Suppressor macrophage (primary cell): ENCODE data around the gene ZNF24.
A peak's percentile ranks its signal among the peaks of the same experiment; 100 is the strongest.

Experiments
- DNase-seq, 4 experiments: peaks; one replicate each; pipeline ENCODE4 v3.0.0-alpha.2; 2020 to 2022
- total RNA-seq, 17 experiments: gene quantifications; one replicate each; lab custom pipeline; 2026; ENCODE audit warnings: mixed read lengths in 6 of 17, inconsistent platforms in 3 of 17; lab: John Stamatoyannopoulos, UW

ZNF24 gene
- total RNA-seq: 53.7 to 131 (median 76.8) reads per million in 17 experiments

DNA sequence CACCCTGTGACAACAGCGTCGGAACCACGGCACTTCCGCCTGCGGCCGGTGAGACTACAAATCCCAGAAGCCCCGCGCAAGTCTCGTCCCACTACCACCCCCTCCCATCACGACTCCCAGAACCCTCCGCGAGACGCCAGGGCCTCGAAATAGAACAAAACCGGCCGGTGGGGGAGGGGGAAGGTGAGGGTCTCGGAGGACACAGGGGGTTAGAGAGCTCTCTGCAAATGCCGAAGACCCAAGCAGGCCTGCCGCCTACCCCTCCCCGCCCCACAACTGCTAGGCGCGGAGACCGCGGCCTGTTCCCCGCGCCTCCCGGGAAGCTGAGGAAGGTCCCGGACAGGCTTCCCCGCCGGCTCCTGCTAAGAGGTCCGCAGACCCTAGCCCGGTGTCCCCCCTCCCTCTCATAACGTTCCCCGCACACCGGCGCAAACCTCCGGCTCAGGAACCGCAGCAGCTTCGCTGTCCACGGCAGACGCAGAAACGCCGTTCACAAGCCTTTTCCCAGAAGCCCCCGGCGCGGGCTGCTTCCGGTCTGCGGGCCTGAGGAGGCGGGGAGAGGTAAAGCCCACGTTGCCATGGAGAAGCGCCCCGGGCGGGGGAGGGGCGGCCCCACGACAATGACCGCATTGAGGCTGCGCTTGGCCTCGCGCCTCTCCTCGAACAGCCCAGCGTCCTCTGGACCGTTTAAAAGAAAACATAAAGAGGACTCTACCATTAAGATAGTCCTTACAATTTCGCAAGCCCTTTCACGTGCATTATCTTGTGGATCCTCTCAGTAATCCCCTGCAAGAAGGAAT is at the start of gene ZNF24:
TSS of gene ZNF24 (minus strand) at position 485 of the 800 bp plus-strand sequence. CDS start 3,770 bp downstream, outside the sequence.
- DNase-seq: peak; percentile 97 to 99 (median 98)

- DNase-seq: no peak
Measured at GRCh38 chr18:35393716-35394115, 49.5 kb upstream of the ZNF24 start.

DNA sequence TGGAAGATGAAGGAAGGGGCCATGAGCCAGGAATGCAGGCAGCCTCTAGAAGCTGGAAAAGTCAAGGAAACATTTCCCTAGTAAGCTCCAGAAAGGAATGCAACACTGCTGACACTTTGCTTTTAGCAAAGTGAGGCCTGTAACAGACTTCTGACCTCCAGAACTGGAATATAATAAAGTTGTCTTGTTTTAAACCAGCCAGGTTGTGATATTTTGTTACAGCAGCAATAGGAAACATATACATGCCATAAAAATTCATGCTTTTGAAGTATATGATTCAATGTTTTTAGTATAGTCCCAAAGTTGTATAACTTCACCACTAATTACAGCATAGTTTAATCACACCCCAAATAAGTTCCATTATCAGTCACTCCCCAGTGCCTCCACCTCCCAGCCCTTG is 48.2 kb upstream of the ZNF24 start:
- no peak for DNase-seq

DNA sequence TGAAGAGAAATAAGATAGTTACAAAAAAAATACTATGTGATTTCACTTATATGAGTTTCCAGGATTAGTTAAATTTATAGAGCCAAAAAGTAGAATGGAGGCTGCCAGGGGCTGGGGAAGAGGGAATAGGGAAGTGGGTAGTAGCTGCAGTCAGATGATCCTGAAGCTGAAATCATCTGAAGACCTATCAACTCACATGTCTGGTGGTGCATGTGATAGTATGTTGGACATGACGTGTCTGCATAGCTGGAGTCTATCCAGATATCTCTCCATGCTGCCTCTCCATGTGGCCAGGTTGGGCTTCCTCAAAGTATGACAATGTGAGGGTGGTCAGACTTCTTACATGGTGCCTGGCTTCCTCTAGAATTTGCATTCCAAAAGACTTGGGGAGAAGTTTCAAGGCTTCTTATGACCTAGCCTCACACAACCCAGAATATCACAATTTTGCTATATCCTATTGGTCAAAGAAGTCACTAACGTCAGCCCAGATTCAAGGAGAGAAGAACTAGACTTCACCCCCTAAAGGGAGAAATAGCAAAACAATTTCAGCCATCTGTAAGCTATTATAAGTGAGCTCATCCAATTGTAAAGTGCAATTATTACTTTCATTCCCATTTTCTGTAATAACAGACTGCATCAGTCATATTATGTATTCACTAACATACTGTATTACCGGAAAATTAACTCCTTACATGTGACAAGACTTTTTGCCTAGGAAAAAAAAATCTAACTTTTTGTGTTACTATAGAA is 46.9 kb upstream of the ZNF24 start:
- peak; percentile 61 to 88 (median 78) for DNase-seq

DNA sequence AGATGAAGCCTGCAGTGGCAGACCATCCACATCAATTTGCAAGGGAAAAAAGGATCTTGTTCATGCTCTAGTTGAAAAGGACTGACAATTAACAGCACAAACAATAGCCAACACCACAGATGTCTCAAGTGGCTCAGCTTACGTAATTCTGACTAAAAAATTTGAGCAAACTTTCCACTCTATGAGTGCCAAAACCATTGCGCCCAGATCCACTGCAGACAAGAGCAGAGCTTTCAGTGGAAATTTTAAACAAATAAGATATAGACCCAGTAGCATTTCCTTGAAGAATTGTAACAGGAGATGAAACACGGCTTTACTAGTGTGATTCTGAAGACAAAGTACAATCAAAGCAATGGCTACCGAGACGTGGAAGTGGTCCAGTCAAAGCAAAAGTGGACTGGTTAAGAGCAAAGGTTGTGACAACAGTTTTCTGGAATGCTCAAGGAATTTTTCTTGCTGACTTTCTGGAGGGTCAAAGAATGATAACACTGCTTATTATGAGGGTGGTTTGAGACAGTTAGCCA is 44.9 kb upstream of the ZNF24 start:
- no peak for DNase-seq

GRCh38 chr18:35387152-35387571 is 42.9 kb upstream of the ZNF24 start:
- DNase-seq: peak in 1 of 4 experiments; percentile 14

- peak; percentile 86 to 93 (median 88) for DNase-seq
Measured at GRCh38 chr18:35386600-35387100, 42.4 kb upstream of the ZNF24 start.

GRCh38 chr18:35383136-35383535 is 38.9 kb upstream of the ZNF24 start:
- no peak for DNase-seq

DNA sequence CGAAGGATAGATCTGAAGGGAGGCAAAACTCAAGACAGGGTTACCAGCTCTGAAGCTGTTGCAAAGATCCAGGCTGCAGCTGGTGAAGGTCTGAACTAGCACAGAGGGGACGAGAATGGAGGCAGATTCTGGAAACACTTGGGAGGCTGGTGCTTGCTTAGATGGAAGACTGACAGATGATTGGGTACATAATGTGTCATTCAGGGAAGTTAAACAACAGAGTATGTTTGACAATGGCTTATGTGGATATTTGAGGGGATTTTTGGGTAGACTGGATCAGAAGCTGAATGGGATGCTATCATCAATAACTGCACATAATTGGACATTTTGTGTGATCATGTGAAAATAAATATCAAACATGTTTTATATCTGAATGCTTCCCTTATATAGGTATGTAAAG is 35.2 kb upstream of the ZNF24 start:
- no peak for DNase-seq

- peak; percentile 23 to 55 (median 40) for DNase-seq
Measured at GRCh38 chr18:35378574-35378896, 34.3 kb upstream of the ZNF24 start.

GRCh38 chr18:35377875-35378573 is 33.8 kb upstream of the ZNF24 start:
- no peak for DNase-seq

GRCh38 chr18:35376742-35377695 is 32.8 kb upstream of the ZNF24 start, which contains the start of gene ZNF396:
TSS of gene ZNF396 (minus strand) at chr18:35377337. CDS start at chr18:35374292, 3,045 bp downstream.
- peak; percentile 80 to 92 (median 87) for DNase-seq

- peak; percentile 43 to 70 (median 60) for DNase-seq
Measured at GRCh38 chr18:35376393-35376741, 32.1 kb upstream of the ZNF24 start.

DNA sequence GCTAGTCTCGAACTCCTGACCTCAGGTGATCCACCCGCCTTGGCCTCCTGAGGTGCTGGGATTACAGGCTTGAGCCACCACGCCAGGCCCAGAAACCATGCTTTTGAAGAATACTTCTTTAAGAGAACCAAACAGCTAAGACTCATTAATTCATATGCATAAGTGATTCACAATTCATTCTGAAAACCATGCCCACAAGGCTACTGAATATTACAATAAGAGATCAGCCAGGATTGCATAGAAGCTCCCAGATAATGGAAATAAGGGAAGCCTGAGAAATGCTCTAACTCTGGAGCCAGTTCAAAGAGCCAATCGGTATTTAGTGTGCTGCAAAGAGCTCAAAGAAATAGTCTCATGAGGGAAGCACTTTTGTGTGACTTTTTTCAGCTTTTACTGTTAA is 30.5 kb upstream of the ZNF24 start:
- DNase-seq: no peak

- DNase-seq: no peak
Measured at GRCh38 chr18:35371412-35372195, 27.4 kb upstream of the ZNF24 start.

GRCh38 chr18:35369126-35369525 is 24.9 kb upstream of the ZNF24 start:
- no peak for DNase-seq

DNA sequence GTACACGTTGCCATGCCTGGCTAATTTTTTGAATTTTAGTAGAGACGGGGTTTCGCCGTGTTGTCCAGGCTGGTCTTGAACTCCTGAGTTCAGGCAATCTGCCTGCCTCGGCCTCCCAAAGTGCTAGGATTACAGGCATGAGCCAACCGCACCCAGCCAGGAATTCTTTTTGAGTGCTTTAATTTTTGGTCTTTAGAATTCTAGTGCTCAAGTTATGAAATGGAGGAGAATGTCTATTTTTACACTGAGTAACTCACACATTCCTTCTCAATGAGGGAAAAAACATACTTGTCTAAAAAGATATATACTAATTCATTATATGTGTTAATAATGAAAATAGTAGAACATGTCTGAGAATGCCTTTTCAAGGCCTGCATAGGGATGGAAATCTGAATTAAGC is 24.4 kb upstream of the ZNF24 start:
- no peak for DNase-seq

DNA sequence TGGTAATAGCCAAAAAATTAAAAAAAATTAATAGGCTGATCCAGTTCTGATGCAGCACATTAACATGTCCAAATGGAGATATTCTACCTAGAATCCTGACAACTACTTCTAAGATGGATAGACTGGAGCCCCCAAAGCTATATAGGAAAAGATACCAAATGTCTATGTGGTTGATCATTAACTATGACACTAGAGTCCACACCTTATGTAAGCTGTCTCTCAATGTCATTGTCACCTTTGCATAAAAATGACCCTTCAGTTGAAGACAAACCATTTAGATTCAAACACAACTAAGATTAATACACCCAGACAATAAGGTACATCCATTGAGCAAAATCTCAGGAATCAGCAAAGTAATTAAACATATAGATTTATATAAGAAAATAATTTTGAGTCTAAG is 18.3 kb upstream of the ZNF24 start:
- no peak for DNase-seq

- DNase-seq: no peak
Measured at GRCh38 chr18:35361570-35362321, 17.5 kb upstream of the ZNF24 start.

DNA sequence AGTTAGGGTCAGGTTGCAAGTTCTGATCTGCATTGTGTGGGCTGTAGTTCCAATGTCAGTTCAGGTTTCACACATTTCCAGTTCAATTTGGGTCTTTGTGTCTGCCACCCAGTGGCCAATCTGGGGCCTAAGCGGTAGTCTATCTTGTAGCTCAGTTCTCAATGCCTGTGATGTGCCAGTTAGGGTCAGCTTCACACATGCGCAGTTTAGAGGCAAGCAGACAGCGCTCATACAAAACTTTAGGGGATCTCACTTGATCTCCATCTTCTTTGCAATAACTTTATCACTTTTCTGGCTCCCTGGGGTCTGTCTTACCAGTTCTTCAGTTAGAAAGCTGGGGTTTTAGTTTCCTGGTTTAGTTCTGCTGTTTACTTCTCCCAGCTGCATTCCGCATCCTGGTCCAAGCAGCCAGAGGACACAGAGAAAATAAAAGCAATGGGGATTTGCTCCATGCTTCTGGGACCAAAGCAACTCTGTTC is 11.0 kb upstream of the ZNF24 start:
- DNase-seq: peak; percentile 77 to 86 (median 84)
